ENCODE measurements around the gene TFF1.

- no peak for TF ChIP-seq CTCF (IDR thresholded peaks at IDR 0.05)
- no peak for TF ChIP-seq ZFX (IDR thresholded peaks at IDR 0.05; ENCODE audit: borderline replicate concordance)
Observed at GRCh38 chr21:42360317-42360716, 6.0 kb downstream of the TFF1 start.

Data from 22Rv1 (cell line).